HepG2 (cell line): ENCODE data around the gene GJD4. TPM values are rescaled to one million over a fixed set of nuclear protein-coding genes. Genes with fewer than 3 reads are reported as not detected.

Source experiments
- CTCF ChIP-seq: sonication (generic); formaldehyde crosslinking; IDR thresholded peaks from 2 replicates; pipeline ENCODE4 v1.5.0; 2020; ENCODE audit warnings: mild to moderate bottlenecking, missing genetic modification reagents, moderate library complexity
- FOXK1 ChIP-seq: sonication (generic); formaldehyde crosslinking; IDR thresholded peaks from 2 replicates; pipeline ENCODE4 v1.4.0; 2020; ENCODE audit warnings: low read depth, missing genetic modification reagents, borderline replicate concordance
- NFYC ChIP-seq: IDR thresholded peaks from 2 replicates; pipeline ENCODE4 v1.6.1; 2016; ENCODE audit warnings: missing genetic modification reagents, missing compliant biosample characterization
- SALL1 ChIP-seq: sonication (generic); formaldehyde crosslinking; IDR thresholded peaks from 2 replicates; pipeline ENCODE4 v1.8.0; 2022; ENCODE audit warnings: mild to moderate bottlenecking, missing genetic modification reagents
- STAG1 ChIP-seq: sonication (generic); formaldehyde crosslinking; IDR thresholded peaks from 2 replicates; pipeline ENCODE4 v1.4.0; 2020; ENCODE audit warnings: missing genetic modification reagents
- ZBTB40 ChIP-seq, 2 experiments: fragments of 450-650 bp in 1 of 2; sonication (generic) in 1 of 2; formaldehyde crosslinking in 1 of 2; IDR thresholded peaks; 2 replicates each; pipeline versions ENCODE4 v1.6.1 to v1.8.0; 2016 to 2022; ENCODE audit warnings: antibody characterized with exemption in 1 of 2, mild to moderate bottlenecking in 1 of 2, missing genetic modification reagents in 1 of 2
- ZMAT3 ChIP-seq: sonication (generic); formaldehyde crosslinking; conservative IDR thresholded peaks from 2 replicates; pipeline ENCODE4 v1.7.0; 2021; ENCODE audit warnings: missing genetic modification reagents
- ZNF550 ChIP-seq: sonication (generic); formaldehyde crosslinking; IDR thresholded peaks from 2 replicates; pipeline ENCODE4 v1.4.0; 2020; ENCODE audit warnings: mild to moderate bottlenecking, missing genetic modification reagents, borderline replicate concordance
- polyA plus RNA-seq, 8 experiments: library from polyadenylated mRNA; depleted of rRNA in 3 of 8; stranded (reverse) in 7 of 8; unstranded in 1 of 8; fragments of >200 nt; fragmentation: Illumina TruSeq in 4 of 8; extraction: Trizol in 4 of 8; gene quantifications; 2 replicates each; pipeline versions ENCODE4 v1.2.1 to v1.2.3, GENCODE V29; 2011 to 2016; ENCODE audit warnings: low read depth in 4 of 8, missing spikeins in 1 of 8, mixed read lengths in 1 of 8; ENCODE audit not compliant: insufficient read depth in 1 of 8
- total RNA-seq, 5 experiments: library from RNA; depleted of rRNA; stranded (reverse); fragments of >200 nt; fragmentation: Illumina TruSeq; extraction: Trizol; gene quantifications; 2 replicates each; pipeline ENCODE4 v1.2.3, GENCODE V29; 2016; ENCODE audit warnings: low read depth in 1 of 5

The GJD4 gene
- total and polyA plus RNA-seq, 2 of the 13 experiments (the other 11 are each of a cell fraction or from before 2014, with no cell fraction given) = not detected

- TF ChIP-seq ZBTB40 (IDR thresholded peaks at IDR 0.05) (no peak), ZBTB40 (CRISPR knock-in tag; IDR thresholded peaks at IDR 0.05) (no peak), STAG1 (peak; percentile 43), ZNF550 (CRISPR knock-in tag) (no peak), FOXK1 (CRISPR knock-in tag) (no peak), ZMAT3 (CRISPR knock-in tag) (no peak), NFYC (no peak), CTCF (CRISPR knock-in tag) (peak; percentile 62), SALL1 (CRISPR knock-in tag) (0 out of 2 replicates have a peak, but pooled peaks have one; percentile 18)
These were observed 6.8 kb upstream of the GJD4 start (continued) for GRCh38 chr10:35598379-35598778.
